GM21825 (cell line): ENCODE measurements around the gene TMC5.
"Not testable (repeated sequence)": the region's sequence is repeated elsewhere in the genome, so short reads cannot be mapped to it uniquely, and the experiment has no call there.

Experiments
- ATAC-seq: cut with Tn5 transposase; IDR thresholded peaks from one replicate; pipeline ENCODE4 v1.9.1; 2021; ENCODE audit warnings: mild to moderate bottlenecking, moderate library complexity; ENCODE audit not compliant: unreplicated experiment

The TMC5 gene

DNA sequence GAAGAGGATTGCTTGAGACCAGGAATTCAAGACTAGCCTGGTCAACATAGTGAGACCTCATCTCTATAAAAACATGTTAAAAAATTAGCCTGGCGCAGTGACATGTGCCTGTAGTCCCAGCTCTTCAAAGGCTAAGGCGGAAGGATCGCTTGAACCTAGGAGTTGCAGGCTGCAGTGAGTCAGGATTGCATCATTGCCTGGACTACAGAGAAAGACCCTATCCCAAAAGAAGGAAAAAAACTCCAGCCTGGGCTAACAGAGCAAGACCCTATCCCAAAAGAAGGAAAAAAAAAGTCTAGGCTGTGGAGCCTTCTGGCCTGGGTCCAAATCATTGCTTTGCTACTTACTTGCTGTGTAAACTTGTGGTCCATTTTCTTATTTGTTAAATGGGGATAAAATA lies 111.0 kb downstream of the TMC5 start:
- no peak for ATAC-seq

DNA sequence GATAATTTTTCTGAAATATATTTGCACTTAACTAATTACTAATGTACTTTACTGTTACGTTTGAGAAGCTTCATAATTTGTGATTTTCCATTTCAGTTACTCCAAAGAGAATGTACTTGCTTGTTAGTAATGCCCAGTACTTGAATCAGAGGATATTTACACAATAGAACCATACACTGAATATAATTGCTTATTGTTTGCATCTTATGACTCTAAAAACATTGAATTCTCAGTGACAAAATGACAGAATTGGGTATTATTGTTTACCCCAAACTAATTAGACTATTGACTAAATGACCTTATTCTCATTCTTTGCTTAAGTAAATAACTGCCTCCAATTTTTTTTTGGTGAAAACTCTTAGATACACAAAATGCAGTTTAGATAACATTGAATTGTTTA lies 114.9 kb downstream of the TMC5 start:
- ATAC-seq, result no peak

DNA sequence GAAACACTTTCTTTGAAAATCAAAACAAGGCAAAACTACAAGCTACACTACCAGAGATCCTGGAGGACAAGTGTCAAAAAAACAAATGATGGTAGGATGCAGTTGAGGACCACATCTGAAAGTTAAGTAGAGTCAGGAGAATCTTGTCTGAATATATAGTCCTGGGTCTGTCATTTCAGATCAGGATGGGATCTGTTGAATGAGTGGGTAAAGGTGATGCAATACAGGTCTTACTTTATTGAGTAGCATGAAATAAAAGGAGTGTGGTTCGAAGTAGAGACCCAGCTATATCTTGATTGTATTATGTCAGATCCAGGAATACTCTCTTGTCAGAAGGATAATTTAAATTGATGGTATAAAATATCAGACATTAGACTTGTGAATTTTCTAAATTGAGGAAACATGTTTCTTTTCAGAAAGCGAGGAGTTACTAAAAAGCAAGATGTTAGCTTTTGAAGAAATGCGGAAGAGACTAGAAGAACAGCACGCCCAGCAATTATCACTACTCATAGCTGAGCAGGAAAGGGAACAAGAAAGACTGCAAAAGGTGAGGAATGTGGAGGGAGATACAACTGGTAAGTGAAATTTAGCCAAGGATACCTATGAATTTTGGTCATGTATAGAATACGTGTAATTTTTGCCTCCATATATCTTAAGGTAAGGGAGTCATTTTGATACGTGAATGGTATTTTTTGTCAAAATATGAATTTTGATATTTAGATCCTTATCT lies 122.7 kb downstream of the TMC5 start:
- ATAC-seq, result no peak

DNA sequence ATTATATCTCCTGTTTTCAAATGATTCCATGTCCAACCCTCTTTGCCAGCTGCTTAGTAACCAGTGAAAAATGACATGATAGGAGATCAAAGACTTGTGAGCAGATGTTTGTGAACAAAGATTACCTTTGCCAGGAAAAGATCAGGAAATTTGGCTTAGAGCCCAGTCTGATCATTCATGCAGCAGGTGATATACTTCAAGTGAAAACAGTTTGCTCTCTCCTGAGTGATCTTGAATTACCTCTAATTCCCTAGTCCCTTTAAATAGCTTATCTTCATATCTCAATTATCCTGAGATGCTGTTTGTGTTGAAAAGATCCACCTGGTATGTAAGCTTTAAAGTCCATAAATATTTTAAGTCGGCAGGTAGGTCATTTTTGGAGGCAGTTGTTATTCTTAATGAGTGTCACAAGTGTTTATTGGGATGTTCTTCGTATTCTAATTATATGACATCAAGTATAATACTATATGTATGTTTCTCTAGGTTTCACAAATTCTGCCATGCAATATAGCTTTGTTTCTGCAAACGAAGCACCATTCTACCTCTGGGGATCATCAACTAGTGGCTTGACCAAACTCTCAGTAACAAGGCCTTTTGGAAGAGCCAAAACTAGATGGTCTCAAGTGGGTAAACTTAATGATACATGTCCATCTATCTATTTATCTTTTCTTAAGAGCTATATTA lies 124.6 kb downstream of the TMC5 start:
- no peak for ATAC-seq

DNA sequence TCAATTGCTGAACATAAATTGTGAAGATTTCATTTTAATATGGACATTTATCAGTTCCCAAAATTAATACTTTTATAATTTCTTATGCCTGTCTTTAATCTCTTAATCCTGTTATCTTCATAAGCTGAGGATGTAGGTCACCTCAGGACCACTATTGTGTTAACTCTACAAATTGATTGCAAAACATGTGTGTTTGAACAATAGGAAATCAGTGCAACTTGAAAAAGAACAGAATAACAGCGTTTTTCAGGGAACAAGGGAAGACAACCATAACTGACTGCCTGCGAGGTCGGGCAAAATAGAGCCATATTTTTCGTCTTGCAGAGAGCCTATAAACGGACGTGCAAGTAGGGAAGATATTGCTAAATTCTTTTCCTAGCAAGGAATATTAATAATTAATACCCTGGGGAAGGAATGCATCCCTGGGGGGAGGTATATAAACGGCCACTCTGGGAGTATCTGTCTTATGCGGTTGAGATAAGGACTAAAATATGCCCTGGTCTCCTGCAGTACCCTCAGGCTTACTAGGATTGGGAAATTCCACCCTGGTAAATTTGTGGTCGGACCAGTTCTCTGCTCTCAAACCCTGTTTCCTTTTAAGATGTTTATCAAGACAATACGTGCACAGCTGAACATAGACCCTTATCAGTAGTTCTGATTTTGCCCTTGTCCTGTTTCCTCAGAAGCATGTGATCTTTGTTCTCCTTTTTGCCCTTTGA lies 125.8 kb downstream of the TMC5 start:
- ATAC-seq, result not testable (repeated sequence)

DNA sequence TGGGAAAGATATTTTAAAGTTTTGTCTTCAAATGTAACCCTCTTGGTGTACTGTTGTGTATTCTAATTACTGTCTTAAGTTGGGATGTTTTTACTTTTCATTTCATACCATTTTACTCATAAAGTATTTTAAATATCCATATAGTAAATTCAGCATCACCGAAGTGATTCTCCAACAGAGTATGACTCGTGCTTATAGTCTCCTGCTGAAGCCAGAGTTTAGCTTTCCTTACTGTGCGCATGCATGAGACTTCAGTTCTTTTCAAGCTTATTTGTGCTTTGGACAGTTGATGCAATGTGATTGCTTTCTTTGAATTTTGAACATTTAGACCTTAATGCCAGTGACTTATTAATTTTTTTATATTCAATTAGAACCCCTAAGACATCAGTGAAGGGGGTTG lies 130.5 kb downstream of the TMC5 start:
- ATAC-seq, result no peak
